Neural progenitor cell (in vitro differentiated cells): ENCODE measurements around the gene NOC3L.

ENCODE experiments used
- EZH2 ChIP-seq: fragments of 200-600 bp; sonication (generic); IDR thresholded peaks from 2 replicates; pipeline ENCODE4 v1.6.1; 2017; ENCODE audit warnings: antibody characterized with exemption, mild to moderate bottlenecking, moderate library complexity
- EZH2phosphoT487 ChIP-seq: fragments of 200-600 bp; sonication (generic); IDR thresholded peaks from 2 replicates; pipeline ENCODE4 v1.6.1; 2017; ENCODE audit warnings: antibody characterized with exemption
- TF ChIP-seq, protein P1 (sequence below): fragments of 200-600 bp; sonication (generic); IDR thresholded peaks from 2 replicates; pipeline ENCODE4 v1.5.1; 2017; ENCODE audit warnings: antibody characterized with exemption, mild to moderate bottlenecking

GRCh38 chr10:94294168-94294567, 68.6 kb downstream of the NOC3L start:
- TF ChIP-seq, protein P1, sequence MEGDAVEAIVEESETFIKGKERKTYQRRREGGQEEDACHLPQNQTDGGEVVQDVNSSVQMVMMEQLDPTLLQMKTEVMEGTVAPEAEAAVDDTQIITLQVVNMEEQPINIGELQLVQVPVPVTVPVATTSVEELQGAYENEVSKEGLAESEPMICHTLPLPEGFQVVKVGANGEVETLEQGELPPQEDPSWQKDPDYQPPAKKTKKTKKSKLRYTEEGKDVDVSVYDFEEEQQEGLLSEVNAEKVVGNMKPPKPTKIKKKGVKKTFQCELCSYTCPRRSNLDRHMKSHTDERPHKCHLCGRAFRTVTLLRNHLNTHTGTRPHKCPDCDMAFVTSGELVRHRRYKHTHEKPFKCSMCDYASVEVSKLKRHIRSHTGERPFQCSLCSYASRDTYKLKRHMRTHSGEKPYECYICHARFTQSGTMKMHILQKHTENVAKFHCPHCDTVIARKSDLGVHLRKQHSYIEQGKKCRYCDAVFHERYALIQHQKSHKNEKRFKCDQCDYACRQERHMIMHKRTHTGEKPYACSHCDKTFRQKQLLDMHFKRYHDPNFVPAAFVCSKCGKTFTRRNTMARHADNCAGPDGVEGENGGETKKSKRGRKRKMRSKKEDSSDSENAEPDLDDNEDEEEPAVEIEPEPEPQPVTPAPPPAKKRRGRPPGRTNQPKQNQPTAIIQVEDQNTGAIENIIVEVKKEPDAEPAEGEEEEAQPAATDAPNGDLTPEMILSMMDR, result no peak
- TF ChIP-seq EZH2 (no peak), EZH2phosphoT487 (no peak)
